Epithelial cell of umbilical artery (primary cell): ENCODE results near the gene ZNF614. TPM values are rescaled to one million over a fixed set of nuclear protein-coding genes. Genes with fewer than 3 reads are reported as not detected.

Experiments used
- total RNA-seq: library from RNA; depleted of rRNA; stranded (reverse); fragments of >200 nt; gene quantifications from 2 replicates; pipeline ENCODE4 v1.2.3, GENCODE V29; 2014

The ZNF614 gene
- total RNA-seq = 11.1 and 11.4 TPM in 2 replicates

GRCh38 chr19:52028027-52028779 is at the start of gene ZNF614:
ZNF614 (minus strand) TSS chr19:52028379; CDS start chr19:52025745, 2,634 bp downstream.

GRCh38 chr19:52048555-52049501 is 20.6 kb upstream of the ZNF614 start, which contains the start of gene ZNF432:
ZNF432 (minus strand) TSS chr19:52048838; CDS start chr19:52046868, 1,970 bp downstream.

GRCh38 chr19:52007806-52008557 is 20.2 kb downstream of the ZNF614 start, which contains the start of gene ZNF615:
ZNF615 (minus strand) TSS chr19:52008211; CDS start chr19:52003711, 4,500 bp downstream.

GRCh38 chr19:51986309-51987291 is 41.6 kb downstream of the ZNF614 start, which contains the start of gene ZNF350:
ZNF350 (minus strand) TSS chr19:51986840; CDS start chr19:51974360, 12,480 bp downstream.

Other genes starting within 250 kb of the ZNF614 start
- under 0.01 TPM in 1 of 2 replicates, not detected in the other for gene FPR3, start 233.2 kb downstream of the ZNF614 start, total RNA-seq
- gene ZNF577, start 140.4 kb downstream of the ZNF614 start, total RNA-seq = 3.9 and 5.2 TPM in 2 replicates
- gene ZNF649, start 123.4 kb downstream of the ZNF614 start, total RNA-seq = 6.8 and 16.0 TPM in 2 replicates
- 5.2 and 12.5 TPM in 2 replicates for gene ZNF613, start 100.9 kb downstream of the ZNF614 start, total RNA-seq
- 8.8 and 9.0 TPM in 2 replicates for gene ZNF350, start 41.5 kb downstream of the ZNF614 start, total RNA-seq
- 6.5 and 16.7 TPM in 2 replicates for gene ZNF615, start 20.2 kb downstream of the ZNF614 start, total RNA-seq
- gene ZNF432, start 20.5 kb upstream of the ZNF614 start, total RNA-seq = 5.5 and 8.2 TPM in 2 replicates
- 11.7 and 17.9 TPM in 2 replicates for gene ZNF841, start 67.4 kb upstream of the ZNF614 start, total RNA-seq
- 5.2 and 11.2 TPM in 2 replicates for gene ZNF616, start 111.6 kb upstream of the ZNF614 start, total RNA-seq
- gene ZNF836, start 143.2 kb upstream of the ZNF614 start, total RNA-seq = 3.5 and 3.6 TPM in 2 replicates
- 84.8 and 90.0 TPM in 2 replicates for gene PPP2R1A, start 161.7 kb upstream of the ZNF614 start, total RNA-seq
- gene ZNF766, start 241.2 kb upstream of the ZNF614 start, total RNA-seq = 9.4 and 9.9 TPM in 2 replicates